Activated T-cell treated with anti-CD3 and anti-CD28 coated beads for 4 hours (primary cell): ENCODE measurements around the gene ARL10.
"Not testable (repeated sequence)": the region's sequence is repeated elsewhere in the genome, so short reads cannot be mapped to it uniquely, and the experiment has no call there.

ENCODE experiments used
- DNase-seq: peaks from one replicate; pipeline ENCODE4 v3.0.0-alpha.2; 2020

ARL10 gene

DNA sequence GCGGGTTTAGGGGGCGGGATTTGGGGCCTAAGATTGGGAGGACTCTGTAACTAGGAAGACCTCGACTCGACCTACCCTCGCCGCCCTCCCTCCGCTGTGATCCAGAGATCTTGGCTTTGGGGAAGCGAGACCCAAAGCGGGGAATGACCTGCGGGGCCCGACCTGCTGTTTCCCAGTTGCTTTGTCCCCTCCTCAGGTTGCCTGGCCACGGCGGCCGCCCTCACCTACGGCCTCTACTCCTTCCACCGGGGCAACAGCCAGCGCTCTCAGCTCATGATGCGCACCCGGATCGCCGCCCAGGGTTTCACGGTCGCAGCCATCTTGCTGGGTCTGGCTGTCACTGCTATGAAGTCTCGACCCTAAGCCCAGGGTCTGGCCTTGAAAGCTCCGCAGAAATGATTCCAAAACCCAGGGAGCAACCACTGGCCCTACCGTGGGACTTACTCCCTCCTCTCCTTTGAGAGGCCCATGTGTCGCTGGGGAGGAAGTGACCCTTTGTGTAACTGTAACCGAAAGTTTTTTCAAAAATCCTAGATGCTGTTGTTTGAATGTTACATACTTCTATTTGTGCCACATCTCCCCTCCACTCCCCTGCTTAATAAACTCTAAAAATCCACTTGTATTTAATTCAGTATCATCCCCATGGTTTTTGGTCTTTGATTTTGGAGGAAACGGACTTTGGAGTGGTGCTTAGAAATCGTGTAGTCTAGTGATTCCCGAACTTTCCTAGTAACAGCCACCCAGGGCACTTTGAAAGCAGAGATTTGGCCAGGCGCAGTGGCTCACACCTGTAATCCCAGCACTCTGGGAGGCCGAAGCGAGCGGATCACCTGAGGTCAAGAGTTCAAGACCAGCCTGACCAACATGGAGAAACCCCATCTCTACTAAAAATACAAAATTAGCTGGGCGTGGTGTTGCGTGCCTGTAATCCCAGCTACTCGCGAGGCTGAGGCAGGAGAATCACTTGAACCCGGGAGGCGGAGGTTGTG is 24.1 kb downstream of the ARL10 start:
- no peak for DNase-seq

DNA sequence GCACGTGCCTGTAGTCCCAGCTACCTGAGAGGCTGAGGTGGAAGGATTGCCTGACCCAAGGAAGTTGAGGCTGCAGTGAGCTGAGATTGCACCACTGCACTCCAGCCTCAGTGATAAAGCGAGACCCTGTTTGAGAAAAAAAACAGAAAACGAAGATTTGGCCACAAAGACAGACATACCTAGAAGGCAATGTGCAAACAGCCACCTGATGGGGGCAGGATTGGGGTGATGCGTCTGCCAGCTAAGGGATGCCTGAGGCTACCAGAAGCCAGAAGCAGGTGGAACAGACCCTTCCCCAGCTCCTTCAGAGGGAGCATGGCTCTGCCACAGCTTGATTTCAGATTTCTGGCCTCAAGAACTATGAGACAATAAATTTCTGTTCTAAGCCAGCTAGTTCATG is 26.2 kb downstream of the ARL10 start:
- DNase-seq = no peak

DNA sequence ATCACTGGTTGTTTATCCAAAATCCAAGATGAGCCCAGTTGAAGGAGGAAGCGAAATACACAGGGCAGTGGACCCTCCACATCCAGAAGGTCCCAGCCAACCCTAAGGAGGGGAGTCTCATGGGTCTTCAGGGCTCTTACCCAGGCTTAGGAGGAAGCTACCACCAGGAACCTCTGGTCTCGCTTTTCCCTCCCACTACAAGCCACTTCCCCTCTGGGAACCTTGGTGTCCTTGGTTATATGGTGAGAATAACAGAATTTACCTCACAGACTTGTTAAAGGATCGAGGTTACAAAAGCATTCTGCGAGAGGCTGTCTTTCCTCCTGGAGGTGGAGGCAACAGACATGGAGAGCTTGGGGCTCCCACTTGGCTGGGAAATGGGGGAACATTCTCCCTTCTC is 26.7 kb downstream of the ARL10 start:
- no peak for DNase-seq

DNA sequence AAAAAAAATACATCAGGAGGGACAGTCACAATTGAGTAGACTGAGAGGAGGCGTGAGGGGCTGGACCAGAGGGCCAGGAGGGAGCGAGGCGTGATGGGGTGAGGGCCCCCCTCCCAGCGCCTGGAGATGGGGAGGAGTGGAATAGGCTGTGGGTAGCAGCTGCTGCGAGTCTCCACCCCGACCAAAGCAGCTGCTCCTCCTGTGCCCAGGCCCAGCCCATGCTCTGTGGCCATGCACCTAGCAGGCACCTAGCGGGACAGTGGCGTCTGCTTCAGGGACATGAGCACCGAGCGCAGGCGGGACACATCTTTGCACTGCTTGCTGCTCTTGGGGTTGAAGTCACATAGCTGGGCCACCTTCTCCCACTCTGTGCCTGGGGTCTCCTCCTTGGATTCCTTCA is 27.2 kb downstream of the ARL10 start:
- DNase-seq = no peak

DNA sequence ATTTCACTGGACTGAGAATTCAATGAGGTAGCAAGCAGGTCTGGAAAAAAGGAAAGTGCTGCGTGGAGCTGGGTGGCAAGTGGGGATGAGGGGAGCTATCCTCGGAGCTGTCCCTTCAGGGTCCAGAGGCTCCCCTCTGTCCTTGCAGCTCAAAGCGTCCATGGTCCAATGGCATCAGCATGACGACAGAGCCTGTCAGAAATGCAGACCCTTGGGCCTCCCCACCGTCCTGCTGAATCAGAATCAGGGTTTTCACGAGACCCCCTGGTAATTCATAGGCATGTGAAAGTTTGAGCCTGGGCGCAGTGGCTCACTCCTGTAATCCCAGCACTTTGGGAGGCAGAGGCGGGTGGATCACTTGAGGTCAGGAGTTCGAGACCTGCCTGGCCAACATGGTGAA is 28.8 kb downstream of the ARL10 start:
- DNase-seq = no peak

DNA sequence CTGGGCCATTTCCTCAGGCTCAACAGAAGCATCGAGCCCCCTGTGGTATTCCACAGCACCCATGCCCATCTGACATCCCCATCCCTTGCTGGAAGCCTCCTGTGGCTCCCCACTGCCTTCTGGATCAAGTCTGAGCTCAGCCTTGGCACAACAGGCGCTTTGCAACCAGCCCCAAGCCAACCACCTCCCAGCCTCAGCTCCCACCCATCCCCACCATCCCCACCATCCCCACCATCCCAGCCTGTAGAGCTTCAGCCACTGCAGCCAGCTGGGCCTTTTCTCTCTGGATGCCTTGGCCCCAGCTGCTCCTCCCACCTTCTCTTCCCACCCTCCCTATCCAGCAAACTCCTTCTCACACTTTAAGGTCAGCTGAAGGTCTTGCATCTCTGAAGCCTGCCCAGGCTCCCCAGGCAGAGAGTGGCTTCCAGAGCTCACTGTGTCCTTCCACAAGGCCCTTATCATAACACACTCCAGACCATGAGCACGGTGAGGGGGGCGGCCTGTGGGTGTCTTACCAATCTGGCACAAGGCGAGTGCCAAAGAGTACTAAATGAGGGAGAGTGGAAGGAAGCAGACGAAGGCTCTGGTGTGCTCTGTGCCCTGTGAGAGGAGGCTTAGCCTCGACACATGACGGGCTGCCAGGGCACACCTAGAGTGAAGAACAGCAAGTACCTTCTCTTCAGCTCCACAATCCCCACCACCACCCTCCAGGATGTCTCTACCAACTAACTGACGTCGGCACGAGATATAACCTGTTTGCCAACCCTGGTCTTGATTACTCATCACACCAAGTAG is 29.8 kb downstream of the ARL10 start:
- no peak for DNase-seq

DNA sequence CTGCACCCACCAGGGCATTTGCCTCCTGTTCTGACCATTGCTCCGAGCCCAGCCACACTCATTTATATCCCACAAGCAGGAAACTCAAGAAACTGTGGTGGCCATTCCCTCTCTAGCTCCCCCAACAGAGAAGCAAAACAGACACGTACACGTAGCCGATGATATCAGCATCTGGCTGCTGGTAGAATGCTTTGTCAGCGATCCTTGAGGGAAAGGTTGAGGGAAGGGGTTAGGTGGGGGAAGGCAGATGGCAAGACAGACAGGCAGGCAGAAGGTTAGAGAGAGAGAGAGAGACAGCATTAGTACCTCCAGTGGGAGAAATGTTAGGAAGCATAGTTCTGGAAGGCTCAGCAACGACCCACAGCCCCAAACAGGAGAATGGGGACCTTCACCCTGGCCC is 31.0 kb downstream of the ARL10 start:
- no peak for DNase-seq

DNA sequence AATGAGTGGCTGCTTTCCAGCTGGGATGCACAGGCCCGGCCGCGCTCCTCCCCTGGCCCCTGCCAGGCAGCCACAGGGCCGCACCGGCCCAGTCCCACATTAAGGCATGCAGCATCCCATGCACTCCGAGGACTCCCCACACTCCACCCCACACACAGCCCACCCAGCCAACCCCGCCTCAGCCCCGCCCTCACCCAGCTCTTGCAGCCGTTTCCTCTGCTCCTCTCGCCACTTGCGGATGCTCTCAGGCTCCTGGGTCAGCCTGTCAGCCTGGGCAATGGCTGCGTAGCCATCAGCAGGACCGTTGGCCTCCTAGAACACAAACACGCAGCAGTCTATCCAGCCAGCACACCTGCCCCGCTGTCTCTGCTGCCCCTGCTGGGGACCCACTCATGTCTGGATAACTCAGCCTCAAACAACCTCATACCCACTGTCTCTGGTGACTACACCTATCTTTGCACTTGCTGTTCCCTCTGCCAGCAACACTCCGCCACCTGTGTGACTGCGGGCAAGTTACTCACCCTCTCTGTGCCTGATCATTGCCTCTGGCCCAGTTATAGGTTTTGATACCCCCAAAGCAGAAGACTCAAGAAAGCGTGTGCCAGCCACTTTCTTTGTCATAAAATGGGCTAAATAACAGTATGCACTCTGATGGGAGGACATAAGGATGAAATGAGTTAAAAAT is 32.6 kb downstream of the ARL10 start:
- no peak for DNase-seq

DNA sequence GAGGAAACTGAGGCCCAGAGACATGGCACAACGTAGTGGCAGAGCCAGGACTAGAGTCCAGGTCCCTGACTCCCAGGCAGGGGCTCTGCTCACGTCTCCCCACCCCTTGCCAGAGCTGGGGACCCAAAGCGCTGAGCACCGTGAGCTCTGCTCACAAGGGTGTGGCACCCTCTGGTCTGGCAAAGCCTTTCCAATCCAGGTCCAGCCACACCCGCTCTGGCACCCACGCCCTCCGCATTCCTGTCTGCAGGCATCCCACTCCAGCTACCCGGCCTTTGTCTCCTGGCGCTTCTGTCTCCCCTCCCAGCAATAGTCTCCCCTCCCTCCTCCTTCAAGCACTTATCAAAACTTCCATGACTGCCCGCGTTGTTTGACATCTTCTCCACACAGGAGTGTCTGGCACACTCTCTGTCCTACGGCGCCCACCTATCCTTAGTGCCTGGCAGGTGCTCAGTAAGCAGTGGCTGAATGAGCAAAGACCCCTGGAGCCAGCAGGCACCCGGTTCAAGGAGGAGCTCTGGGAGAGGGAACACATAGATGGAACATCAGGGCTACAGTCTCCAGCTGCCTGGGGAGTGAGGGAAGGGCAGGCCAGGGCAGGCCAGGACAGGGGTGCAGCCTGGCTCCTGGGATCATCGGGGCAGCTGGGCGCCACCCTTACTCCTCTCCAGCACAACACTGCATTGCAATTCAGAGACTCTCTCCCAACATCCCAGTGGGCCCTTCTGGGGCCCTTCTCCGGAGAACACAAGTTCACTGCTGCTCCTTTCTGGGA is 35.3 kb downstream of the ARL10 start:
- no peak for DNase-seq

DNA sequence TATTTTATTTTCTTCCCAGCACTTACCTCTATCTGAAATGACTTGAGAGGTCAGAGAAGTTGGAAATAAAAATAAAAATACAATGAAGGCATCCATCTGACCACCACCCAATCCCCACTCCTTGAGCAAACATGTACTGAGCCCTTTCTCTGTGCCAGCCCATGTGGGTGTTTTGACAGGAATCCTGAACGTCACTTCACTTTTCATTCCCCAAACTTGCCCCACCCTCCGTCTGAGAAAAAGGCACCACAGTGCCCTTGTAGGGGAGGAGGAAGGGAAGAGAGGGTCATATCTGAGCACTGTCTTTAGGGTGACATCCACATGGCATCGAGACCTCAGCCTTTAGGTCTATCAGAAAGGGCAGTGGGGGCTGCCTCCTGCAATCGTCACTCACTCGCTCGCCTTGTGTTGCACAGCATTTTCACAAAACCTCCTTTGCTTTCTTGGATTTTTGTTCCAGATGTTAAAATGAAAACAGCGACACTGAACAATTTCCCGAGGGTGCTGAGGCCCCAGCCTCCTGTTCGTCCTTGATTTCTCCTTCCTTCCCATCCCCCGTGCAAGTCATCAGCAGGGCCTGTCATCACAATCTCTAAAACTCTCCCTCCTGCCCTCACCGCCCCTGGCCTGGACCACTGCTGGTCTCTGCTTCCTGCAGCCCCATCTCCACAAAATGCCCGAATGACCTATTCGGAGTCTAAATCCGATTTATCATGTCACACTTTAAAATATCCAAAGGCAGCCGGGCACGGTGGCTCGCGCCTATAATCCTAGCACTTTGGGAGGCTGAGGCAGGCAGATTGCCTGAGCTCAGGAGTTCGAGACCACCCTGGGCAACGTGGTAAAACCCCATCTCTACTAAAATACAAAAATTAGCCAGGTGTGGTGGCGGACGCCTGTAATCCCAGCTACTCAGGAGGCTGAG is 36.3 kb downstream of the ARL10 start:
- DNase-seq = no peak

DNA sequence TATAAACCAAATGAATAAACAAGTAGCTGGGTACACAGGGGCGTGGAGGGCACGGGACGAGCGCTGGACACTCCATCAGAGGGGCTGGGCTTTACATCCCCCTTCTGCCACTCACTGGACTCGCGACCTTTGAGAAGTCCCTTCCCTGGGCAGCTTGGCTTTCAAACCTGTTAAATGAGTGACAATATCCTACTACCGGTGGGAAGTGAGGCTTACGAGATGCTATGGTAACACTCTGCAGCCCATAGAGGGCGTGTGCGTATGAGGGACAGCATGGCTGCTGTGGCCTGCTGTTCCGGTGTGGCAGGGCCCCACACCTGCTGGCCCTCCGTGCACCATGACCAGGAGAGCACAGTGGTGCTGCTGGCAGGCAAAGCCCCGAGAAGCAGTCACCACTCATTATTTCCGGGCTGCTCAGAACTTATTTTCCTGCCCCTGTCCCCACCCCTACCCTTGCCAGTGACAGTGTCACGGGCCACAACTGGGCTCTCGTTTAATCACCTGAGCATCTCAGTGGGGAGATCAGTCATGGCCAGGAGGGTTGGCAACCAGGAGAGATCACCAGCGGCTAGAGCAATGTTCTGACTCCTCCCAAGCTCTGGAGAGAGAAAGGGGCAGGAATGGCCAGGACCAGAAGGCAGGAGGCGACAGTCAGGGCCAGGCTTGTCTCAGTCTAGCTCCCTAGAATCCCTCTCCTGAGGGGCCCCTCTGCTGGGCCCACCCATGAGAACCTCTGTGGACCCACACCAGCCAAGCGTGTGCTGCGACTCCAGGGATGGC is 40.6 kb downstream of the ARL10 start:
- no peak for DNase-seq

DNA sequence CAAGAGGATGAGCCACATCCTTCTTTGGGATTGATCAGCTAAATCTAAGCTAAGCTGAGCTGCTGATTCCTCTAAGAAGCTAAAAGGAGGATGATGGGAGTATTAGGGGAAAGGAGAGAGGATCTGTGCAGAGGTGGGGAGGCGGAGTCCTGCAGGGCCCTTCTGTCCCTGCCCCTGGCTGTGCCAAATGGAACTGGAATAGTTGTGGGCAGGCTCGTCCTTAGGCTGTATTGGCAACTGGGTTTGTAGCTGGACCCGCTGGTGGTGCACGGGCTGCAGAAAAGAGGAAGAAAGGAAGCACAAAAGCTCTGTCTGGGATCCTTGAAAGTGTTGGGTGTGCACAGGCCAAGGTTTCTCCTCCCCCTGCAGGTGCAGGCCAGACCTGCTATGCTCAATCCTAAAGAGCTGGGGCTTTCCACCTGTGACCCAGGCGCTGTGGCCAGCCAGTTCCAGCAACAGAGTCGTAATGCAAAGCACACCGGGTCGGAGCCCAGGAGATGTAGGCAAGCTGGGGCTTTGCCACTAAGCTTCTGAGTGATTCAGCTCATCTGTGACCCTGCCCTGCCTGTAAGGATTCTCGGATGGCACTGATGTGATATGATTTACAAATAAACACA is 41.3 kb downstream of the ARL10 start:
- no peak for DNase-seq

DNA sequence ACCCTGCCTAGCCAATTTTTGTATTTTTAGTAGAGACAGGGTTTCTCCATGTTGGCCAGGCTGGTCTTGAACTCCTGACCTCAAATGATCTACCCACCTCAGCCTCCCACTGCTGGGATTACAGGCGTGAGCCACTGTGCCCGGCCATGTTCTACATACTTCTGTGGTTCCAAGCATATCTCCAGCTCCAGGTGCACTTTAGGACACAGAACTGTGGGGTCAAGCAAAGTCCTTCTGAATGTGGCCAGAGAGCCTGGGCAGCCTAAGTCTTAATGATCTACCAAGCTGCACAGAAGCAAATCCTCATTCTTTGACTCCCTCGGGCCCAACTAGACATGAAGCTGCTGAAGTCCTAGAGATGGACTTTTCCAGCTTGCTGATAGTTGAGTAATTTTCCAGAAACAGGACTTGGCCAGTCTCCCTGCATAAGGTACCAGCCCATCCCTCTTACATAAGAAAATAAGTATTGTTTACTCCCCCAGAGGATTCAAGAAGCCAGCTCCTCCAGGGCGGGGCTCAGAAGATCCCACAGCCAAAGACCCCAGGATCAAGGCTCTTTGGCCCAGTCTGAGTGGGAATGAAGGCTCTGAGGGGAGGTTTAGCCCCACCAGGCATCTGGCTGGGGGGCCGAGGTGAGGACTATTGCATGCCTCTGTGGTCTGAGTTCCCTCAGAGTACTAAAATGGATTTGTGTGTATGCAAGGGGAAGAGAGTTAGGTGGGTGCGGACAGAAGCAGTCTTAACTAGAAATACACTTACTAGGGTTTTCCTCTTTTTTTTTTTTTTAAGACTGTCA is 42.4 kb downstream of the ARL10 start:
- no peak for DNase-seq

DNA sequence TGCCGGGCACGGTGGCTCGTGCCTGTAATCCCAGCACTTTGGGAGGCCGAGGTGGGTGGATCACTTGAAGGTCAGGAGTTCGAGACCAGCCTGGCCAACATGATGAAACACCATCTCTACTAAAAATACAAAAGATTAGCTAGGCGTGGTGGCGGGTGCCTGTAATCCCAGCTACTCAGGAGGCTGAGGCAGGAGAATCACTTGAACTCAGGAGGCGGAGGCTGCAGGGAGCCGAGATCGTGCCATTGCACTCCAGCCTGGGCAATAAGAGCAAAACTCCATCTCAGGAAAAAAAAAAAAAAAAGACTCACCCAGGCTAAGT is 42.9 kb downstream of the ARL10 start:
- not testable (repeated sequence) for DNase-seq

DNA sequence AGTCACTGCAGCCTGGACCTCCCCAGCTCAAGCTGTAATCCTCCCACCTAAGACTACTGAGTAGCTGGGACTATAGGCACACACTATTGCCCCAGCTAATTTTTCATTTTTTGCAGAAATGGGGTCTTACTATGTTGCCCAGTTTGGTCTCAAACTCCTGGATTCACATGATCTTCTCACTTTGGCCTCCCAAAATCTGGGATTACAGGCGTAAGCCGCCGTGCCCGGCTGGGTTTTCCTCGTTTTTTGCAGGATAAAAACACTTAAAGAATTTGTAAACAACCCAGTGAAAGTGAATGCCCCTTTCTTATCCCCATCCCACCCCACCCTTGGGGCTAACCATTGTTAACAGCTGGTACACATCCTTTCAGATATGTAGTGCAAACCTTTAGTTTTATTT is 43.3 kb downstream of the ARL10 start:
- no peak for DNase-seq

DNA sequence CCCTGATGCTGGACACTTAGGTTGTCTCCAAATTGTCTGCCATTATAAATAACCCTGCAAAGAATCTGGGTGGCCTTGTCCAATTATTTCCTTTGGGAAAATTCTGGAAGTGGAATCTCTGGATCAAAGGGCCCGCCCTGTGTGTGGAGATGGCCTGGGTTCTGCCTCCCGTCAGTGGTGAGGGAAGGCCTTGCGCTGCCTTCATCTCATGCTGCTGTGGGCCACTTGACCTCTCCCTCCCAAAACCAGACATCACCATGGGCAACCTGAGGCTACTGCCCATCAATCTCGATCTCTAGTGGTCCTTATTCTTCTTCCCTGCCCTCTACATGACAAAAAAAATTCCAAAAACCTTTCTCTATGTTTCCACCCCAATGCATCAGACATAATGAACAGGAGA is 44.5 kb downstream of the ARL10 start:
- DNase-seq = no peak

DNA sequence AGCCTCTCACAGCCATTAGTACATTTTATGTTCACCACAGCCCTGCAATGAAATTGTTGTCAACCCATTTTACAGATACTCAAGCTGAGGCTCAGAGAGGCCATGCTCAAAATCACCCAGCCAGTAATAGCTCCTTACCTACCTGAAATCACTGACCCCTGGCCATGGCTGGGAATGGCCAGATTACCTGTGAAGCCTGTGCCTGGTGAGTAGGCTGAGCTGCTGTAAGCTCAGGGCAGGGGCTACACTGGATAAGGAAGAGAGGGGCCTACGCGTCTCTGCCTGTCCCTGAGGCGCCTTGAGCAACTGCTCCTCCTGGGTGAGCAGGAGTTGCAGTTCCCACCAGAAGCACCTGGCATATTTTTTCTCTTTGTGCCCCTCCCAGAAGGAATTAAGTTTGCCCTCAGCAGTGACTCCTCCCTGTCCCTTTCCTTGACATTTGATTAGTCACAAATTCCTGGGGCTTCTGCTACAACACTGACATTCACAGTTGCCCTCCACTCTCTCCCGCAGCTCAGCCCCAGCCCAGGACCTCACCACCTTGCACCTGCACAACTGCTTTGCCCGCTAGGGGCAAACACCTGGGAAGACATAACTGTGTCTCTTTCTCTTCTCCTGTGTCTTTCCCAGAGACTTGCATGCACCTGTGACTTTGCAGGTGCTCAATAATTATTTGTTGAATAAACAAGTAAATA is 45.3 kb downstream of the ARL10 start:
- DNase-seq = no peak

DNA sequence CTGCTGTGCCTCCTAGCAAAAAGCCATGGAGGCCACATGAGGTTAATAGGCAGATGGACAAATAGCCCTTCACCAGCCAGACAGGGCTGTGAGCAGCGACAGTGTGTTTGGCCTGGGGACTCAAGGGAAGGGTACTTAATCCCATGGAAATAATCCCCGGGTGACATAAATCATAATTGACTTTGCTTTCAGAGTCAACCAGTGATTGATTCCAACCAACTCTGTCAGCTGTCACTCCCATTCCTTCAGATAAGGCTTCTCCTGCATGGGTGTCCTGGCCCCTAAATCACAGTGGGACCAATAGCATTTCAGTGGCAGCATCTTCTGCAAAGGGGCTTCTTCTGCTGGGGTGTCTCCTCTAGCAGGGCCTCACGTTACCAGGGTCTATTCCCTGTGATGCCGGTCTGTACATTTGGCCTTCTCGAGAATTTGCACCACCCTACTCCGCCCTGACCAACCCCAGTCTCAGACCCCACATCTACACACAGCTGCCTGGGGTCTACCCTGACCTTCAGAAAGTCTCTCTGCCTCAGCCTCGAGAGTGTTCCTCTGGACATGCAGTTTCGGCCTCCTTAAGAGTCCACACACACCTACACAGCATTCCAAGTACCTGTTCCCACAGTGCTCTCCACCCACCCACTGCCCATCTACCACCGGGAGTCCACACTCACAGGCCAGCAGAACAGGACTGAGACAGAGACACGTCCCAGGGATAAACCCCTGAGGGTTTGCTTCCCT is 47.4 kb downstream of the ARL10 start:
- DNase-seq = no peak
